Panc1 (cell line): ENCODE data around the gene CSNK1G1. TPM values are rescaled to one million over a fixed set of nuclear protein-coding genes. Genes with fewer than 3 reads are reported as not detected.

Source experiments
- ATAC-seq: fragments of 200-7000 bp; cut with Tn5 transposase; 2 replicates; pipeline ENCODE4 v1.9.1; 2020; ENCODE audit warnings: mild to moderate bottlenecking, moderate library complexity
- BruUV-seq: library from RNA; stranded (reverse); fragments of 400-500 nt; replicated peaks from 2 replicates; lab custom pipeline; 2021; lab: Mats Ljungman, UMichigan
- CTCF ChIA-PET: fragments of 300-600 bp; sonication (Branson Sonifier 250); formaldehyde crosslinking; loops from one replicate; lab custom pipeline; 2022; ENCODE audit warnings: antibody characterized with exemption; lab: Charles Lee
- POLR2A ChIA-PET: fragments of 300-600 bp; sonication (Branson Sonifier 250); formaldehyde crosslinking; loops from one replicate; lab custom pipeline; 2022; ENCODE audit warnings: antibody characterized with exemption; lab: Charles Lee
- DNase-seq: peaks from one replicate; pipeline ENCODE4 v3.0.0-alpha.2; 2010; ENCODE audit warnings: low read depth, low spot score
- H3K27ac ChIP-seq: 2 replicates; pipeline ENCODE4 v1.5.1; 2011; ENCODE audit warnings: mild to moderate bottlenecking, low read length, inconsistent platforms
- H3K27me3 ChIP-seq: fragments of 200-500 bp; sonication (Bioruptor generic); 2 replicates; pipeline ENCODE4 v1.6.0; 2014; ENCODE audit warnings: low read length, inconsistent platforms; ENCODE audit not compliant: control insufficient read depth, insufficient read depth
- H3K36me3 ChIP-seq: fragments of 200-500 bp; sonication (Bioruptor generic); 2 replicates; pipeline ENCODE4 v1.5.1; 2014; ENCODE audit warnings: inconsistent platforms, mild to moderate bottlenecking, low read length, moderate library complexity; ENCODE audit not compliant: control insufficient read depth, insufficient read depth
- H3K4me1 ChIP-seq: 2 replicates; pipeline ENCODE4 v1.5.1; 2011; ENCODE audit warnings: inconsistent platforms, mild to moderate bottlenecking, low read length, moderate library complexity; ENCODE audit not compliant: control insufficient read depth, insufficient read depth
- H3K4me3 ChIP-seq, 2 experiments: 2 replicates each; pipeline ENCODE4 v1.5.1; 2011 to 2012; ENCODE audit warnings: low read depth in 2 of 2, low read length in 2 of 2, mild to moderate bottlenecking in 2 of 2, inconsistent platforms in 1 of 2, moderate library complexity in 1 of 2
- H3K9me3 ChIP-seq: fragments of 200-500 bp; sonication (Bioruptor generic); 2 replicates; pipeline ENCODE4 v1.5.1; 2014; ENCODE audit warnings: low read depth, mild to moderate bottlenecking, inconsistent platforms, low read length, moderate library complexity; ENCODE audit not compliant: control insufficient read depth, insufficient read depth
- CTCF ChIP-seq: fragments of 450-650 bp; IDR thresholded peaks from 2 replicates; pipeline ENCODE4 v1.5.1; 2017; ENCODE audit warnings: mild to moderate bottlenecking
- POLR2AphosphoS5 ChIP-seq: IDR thresholded peaks from 2 replicates; pipeline ENCODE4 v1.6.1; 2012; ENCODE audit warnings: mild to moderate bottlenecking, low read depth, low read length, moderate library complexity
- REST ChIP-seq, 2 experiments: IDR thresholded peaks; 2 replicates each; pipeline ENCODE4 v1.6.1; 2011 to 2012; ENCODE audit warnings: low read depth in 2 of 2, control low read depth in 1 of 2, low read length in 1 of 2, mild to moderate bottlenecking in 1 of 2, moderate library complexity in 1 of 2; ENCODE audit not compliant: insufficient read depth in 1 of 2
- SIN3A ChIP-seq: IDR thresholded peaks from 2 replicates; pipeline ENCODE4 v1.6.1; 2012; ENCODE audit warnings: low read depth, mild to moderate bottlenecking, low read length, moderate library complexity, borderline replicate concordance; ENCODE audit not compliant: insufficient read depth
- TCF7L2 ChIP-seq: IDR thresholded peaks from 2 replicates; pipeline ENCODE4 v1.6.1; 2011; ENCODE audit warnings: mild to moderate bottlenecking, low read depth, low read length, inconsistent platforms
- in situ Hi-C: cut with HindIII; loops from 2 replicates; pipeline ENCODE4 v1.10.0; 2016; ENCODE audit warnings: low sequenced_read_pairs, low pct_unique_long_range_greater_than_20kb
- intact Hi-C: fragments of 100-400 bp; cut with micrococcal nuclease; formaldehyde crosslinking; loops from one replicate; pipeline ENCODE4 v1.10.0; 2022; ENCODE audit not compliant: unreplicated experiment
- total RNA-seq: library from RNA; stranded (reverse); gene quantifications from one replicate; pipeline ENCODE4 v1.2.1, GENCODE V29; 2021; ENCODE audit not compliant: unreplicated experiment

CSNK1G1 gene
- total RNA-seq, 1 experiment from 2014 or later: 22.8 TPM

- intact Hi-C loops: loop anchor here (5.0 kb wide), 1 partner anchor 144 kb away; the partner anchor contains the start of gene CSNK1G1
- no peak for ATAC-seq
- no peaks in the 10 kb centered on the region for H3K9me3 ChIP-seq
- no peak overlapping the region for H3K4me3 ChIP-seq
- H3K27me3 ChIP-seq: no peaks in the 10 kb centered on the region
- ChIA-PET CTCF (no interaction called here), POLR2A (no interaction called here)
- no peak for DNase-seq
- no peaks in the 10 kb centered on the region for H3K36me3 ChIP-seq
- H3K27ac ChIP-seq: no peak overlapping the region
- TF ChIP-seq CTCF (no peak), TCF7L2 (no peak), POLR2AphosphoS5 (no peak), SIN3A (no peak), REST (IDR thresholded peaks at IDR 0.05; ENCODE audit: insufficient read depth in 1 of 2, low read depth in 2 of 2, low read length in 1 of 2) (no peak)
- in situ Hi-C loops: no loop called here
- H3K4me1 ChIP-seq: no peaks in the 10 kb centered on the region
- BruUV-seq: no TSS peak
Observed at GRCh38 chr15:64213646-64214045, 142.3 kb downstream of the CSNK1G1 start.

GRCh38 chr15:64211696-64212095 lies 144.3 kb downstream of the CSNK1G1 start:
- Histone ChIP-seq H3K27me3 (no peaks in the 10 kb centered on the region), H3K4me1 (no peaks in the 10 kb centered on the region), H3K36me3 (no peaks in the 10 kb centered on the region), H3K4me3 (no peak overlapping the region), H3K27ac (no peak overlapping the region), H3K9me3 (no peaks in the 10 kb centered on the region)
- intact Hi-C loops (loop anchor here (5.0 kb wide), 1 partner anchor 146 kb away; the partner anchor contains the start of gene CSNK1G1), in situ Hi-C loops (no loop called here)
- no TSS peak for BruUV-seq
- no peak for ATAC-seq
- DNase-seq: no peak
- CTCF ChIA-PET: interaction anchor here (1.7 kb wide), 1 partner anchor 144 kb away, joined by 3 read pairs; the partner anchor contains the start of gene CSNK1G1
- POLR2A ChIA-PET: no interaction called here
- TF ChIP-seq CTCF (no peak), POLR2AphosphoS5 (no peak), REST (IDR thresholded peaks at IDR 0.05; ENCODE audit: insufficient read depth in 1 of 2, low read depth in 2 of 2, low read length in 1 of 2) (no peak), SIN3A (no peak), TCF7L2 (no peak)
